Measurements from ENCODE around the gene LETMD1. TPM values are rescaled to one million over a fixed set of nuclear protein-coding genes. Genes with fewer than 3 reads are reported as not detected.

The LETMD1 gene
- total and polyA plus RNA-seq, 2 donors from 2014 or later, result 54.4 to 68.2 TPM

GRCh38 chr12:51098611-51099010, 50.5 kb downstream of the LETMD1 start:
- H3K4me3 ChIP-seq (ENCODE audit: low read length in 3 of 3), result no peak overlapping the region
- FAIRE-seq (no peak), DNase-seq (no peak)
- no peak overlapping the region for H3K9ac ChIP-seq (ENCODE audit: low read length in 3 of 3)
- no peak for TF ChIP-seq CTCF (IDR thresholded peaks at IDR 0.05; ENCODE audit: borderline replicate concordance, extremely low read depth, insufficient read depth)
- no peaks in the 10 kb centered on the region for H3K27me3 ChIP-seq (ENCODE audit: control insufficient read depth, insufficient read depth, low read length)
- no peaks in the 10 kb centered on the region for H3K9me3 ChIP-seq (ENCODE audit: control insufficient read depth in 2 of 3, insufficient read depth in 1 of 3, low read length in 3 of 3)
- H3K4me1 ChIP-seq (ENCODE audit: control insufficient read depth in 2 of 3, insufficient read depth in 2 of 3, low read depth in 1 of 3, low read length in 3 of 3), result no peaks in the 10 kb centered on the region
- intact Hi-C loops (cut with DNase I), result no loop called here
- no peak overlapping the region for H3K27ac ChIP-seq (ENCODE audit: low read depth in 2 of 2, low read length in 2 of 2)
- H3K36me3 ChIP-seq (ENCODE audit: control insufficient read depth in 2 of 3, insufficient read depth in 3 of 3, low read length in 3 of 3), result peaks cover 15 to 51% (median 25%) of the 10 kb centered on the region in 3 donors

- Histone ChIP-seq H3K9ac (ENCODE audit: low read length in 3 of 3) (no peak overlapping the region), H3K4me3 (ENCODE audit: low read length in 3 of 3) (no peak overlapping the region), H3K36me3 (ENCODE audit: control insufficient read depth in 2 of 3, insufficient read depth in 3 of 3, low read length in 3 of 3) (peaks cover 18 to 59% (median 19%) of the 10 kb centered on the region in 3 donors), H3K27me3 (ENCODE audit: control insufficient read depth, insufficient read depth, low read length) (no peaks in the 10 kb centered on the region), H3K9me3 (ENCODE audit: control insufficient read depth in 2 of 3, insufficient read depth in 1 of 3, low read length in 3 of 3) (no peaks in the 10 kb centered on the region), H3K4me1 (ENCODE audit: control insufficient read depth in 2 of 3, insufficient read depth in 2 of 3, low read depth in 1 of 3, low read length in 3 of 3) (no peaks in the 10 kb centered on the region), H3K27ac (ENCODE audit: low read depth in 2 of 2, low read length in 2 of 2) (no peak overlapping the region)
- intact Hi-C loops (cut with DNase I), result no loop called here
- no peak for FAIRE-seq
- no peak for TF ChIP-seq CTCF (IDR thresholded peaks at IDR 0.05; ENCODE audit: borderline replicate concordance, extremely low read depth, insufficient read depth)
- DNase-seq, result no peak
Observed at GRCh38 chr12:51103977-51104376, 55.9 kb downstream of the LETMD1 start.

- TF ChIP-seq CTCF (IDR thresholded peaks at IDR 0.05; ENCODE audit: borderline replicate concordance, extremely low read depth, insufficient read depth), result no peak
Observed at GRCh38 chr12:51108136-51108535, 60.0 kb downstream of the LETMD1 start.

More at GRCh38 chr12:51108136-51108535, 60.0 kb downstream of the LETMD1 start:
- no peak overlapping the region for H3K4me3 ChIP-seq (ENCODE audit: low read length in 3 of 3)
- peaks cover 12 to 43% (median 15%) of the 10 kb centered on the region in 3 donors for H3K36me3 ChIP-seq (ENCODE audit: control insufficient read depth in 2 of 3, insufficient read depth in 3 of 3, low read length in 3 of 3)
- no peaks in the 10 kb centered on the region for H3K9me3 ChIP-seq (ENCODE audit: control insufficient read depth in 2 of 3, insufficient read depth in 1 of 3, low read length in 3 of 3)
- DNase-seq (no peak), FAIRE-seq (no peak)
- H3K4me1 ChIP-seq (ENCODE audit: control insufficient read depth in 2 of 3, insufficient read depth in 2 of 3, low read depth in 1 of 3, low read length in 3 of 3), result no peaks in the 10 kb centered on the region
- intact Hi-C loops (cut with DNase I), result no loop called here
- H3K9ac ChIP-seq (ENCODE audit: low read length in 3 of 3), result no peak overlapping the region
- H3K27ac ChIP-seq (ENCODE audit: low read depth in 2 of 2, low read length in 2 of 2), result no peak overlapping the region
- no peaks in the 10 kb centered on the region for H3K27me3 ChIP-seq (ENCODE audit: control insufficient read depth, insufficient read depth, low read length)

Other genes with a start within 250 kb of the LETMD1 start
- not detected for gene TMPRSS12, start 205.4 kb upstream of the LETMD1 start, total RNA-seq
- gene TMPRSS12, start 205.4 kb upstream of the LETMD1 start, polyA plus RNA-seq (ENCODE audit: insufficient read depth, low read depth, low replicate concordance), result not detected
- gene HIGD1C, start 95.8 kb upstream of the LETMD1 start, total RNA-seq, result not detected
- gene HIGD1C, start 95.8 kb upstream of the LETMD1 start, polyA plus RNA-seq (ENCODE audit: insufficient read depth, low read depth, low replicate concordance), result not detected
- gene SLC11A2, start 21.9 kb upstream of the LETMD1 start, total RNA-seq, result 90.2 TPM
- 22.3 TPM for gene SLC11A2, start 21.9 kb upstream of the LETMD1 start, polyA plus RNA-seq (ENCODE audit: insufficient read depth, low read depth, low replicate concordance)
- gene CSRNP2, start 35.3 kb downstream of the LETMD1 start, total RNA-seq, result 29.6 TPM
- 8.5 TPM for gene CSRNP2, start 35.3 kb downstream of the LETMD1 start, polyA plus RNA-seq (ENCODE audit: insufficient read depth, low read depth, low replicate concordance)
- 31.2 TPM for gene TFCP2, start 124.8 kb downstream of the LETMD1 start, total RNA-seq
- gene TFCP2, start 124.8 kb downstream of the LETMD1 start, polyA plus RNA-seq (ENCODE audit: insufficient read depth, low read depth, low replicate concordance), result 15.2 TPM
- gene POU6F1, start 169.7 kb downstream of the LETMD1 start, total RNA-seq, result 20.0 TPM
- 5.2 TPM for gene POU6F1, start 169.7 kb downstream of the LETMD1 start, polyA plus RNA-seq (ENCODE audit: insufficient read depth, low read depth, low replicate concordance)
- 319 TPM for gene DAZAP2, start 190.5 kb downstream of the LETMD1 start, total RNA-seq
- gene DAZAP2, start 190.5 kb downstream of the LETMD1 start, polyA plus RNA-seq (ENCODE audit: insufficient read depth, low read depth, low replicate concordance), result 363 TPM
- 28.5 TPM for gene SMAGP, start 222.1 kb downstream of the LETMD1 start, total RNA-seq
- 22.8 TPM for gene SMAGP, start 222.1 kb downstream of the LETMD1 start, polyA plus RNA-seq (ENCODE audit: insufficient read depth, low read depth, low replicate concordance)

Measured in kidney (tissue), 14 donors.